GM10248 (cell line): Measurements from ENCODE around the gene MCTP1.

Experiments
- CTCF ChIA-PET: fragments of 300-600 bp; sonication (Branson Sonifier 250); formaldehyde crosslinking; extraction: SDS; loops from one replicate; lab custom pipeline; 2021; ENCODE audit warnings: antibody characterized with exemption; lab: Yijun Ruan, JAX
- POLR2A ChIA-PET: fragments of 350-650 bp; sonication (Branson Sonifier 250); formaldehyde crosslinking; extraction: SDS; loops from one replicate; lab custom pipeline; 2020; ENCODE audit warnings: antibody characterized with exemption; lab: Yijun Ruan, JAX
- DNase-seq: peaks from one replicate; pipeline ENCODE4 v3.0.0; 2012; ENCODE audit errors: extremely low spot score
- TF ChIP-seq, protein P1 (sequence below): IDR thresholded peaks from 2 replicates; pipeline ENCODE4 v1.5.1; 2012; ENCODE audit warnings: mild to moderate bottlenecking, low read depth; ENCODE audit errors: extremely low read depth, missing control alignments, control extremely low read depth

Gene MCTP1

DNA sequence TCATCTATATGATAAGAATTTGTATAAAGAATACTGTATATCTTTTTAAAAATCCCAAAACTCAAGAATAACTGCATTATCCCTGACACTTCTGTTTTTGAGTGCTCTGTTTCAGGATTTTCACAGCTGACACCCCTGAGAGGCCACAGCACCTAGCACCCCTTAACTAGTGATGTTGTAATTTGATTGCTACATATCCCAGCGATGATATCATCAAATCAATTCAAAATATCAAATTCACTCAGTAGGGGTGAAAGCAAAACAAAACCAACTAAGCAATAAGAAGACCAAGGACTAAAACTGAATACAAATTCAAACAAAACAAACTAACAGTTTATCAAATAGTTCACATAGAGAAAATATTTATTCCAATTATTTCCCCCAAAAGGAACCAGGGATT lies 184.3 kb downstream of the MCTP1 start:
- DNase-seq = no peak
- CTCF ChIA-PET = no interaction called here
- POLR2A ChIA-PET = no interaction called here
- TF ChIP-seq, protein P1, sequence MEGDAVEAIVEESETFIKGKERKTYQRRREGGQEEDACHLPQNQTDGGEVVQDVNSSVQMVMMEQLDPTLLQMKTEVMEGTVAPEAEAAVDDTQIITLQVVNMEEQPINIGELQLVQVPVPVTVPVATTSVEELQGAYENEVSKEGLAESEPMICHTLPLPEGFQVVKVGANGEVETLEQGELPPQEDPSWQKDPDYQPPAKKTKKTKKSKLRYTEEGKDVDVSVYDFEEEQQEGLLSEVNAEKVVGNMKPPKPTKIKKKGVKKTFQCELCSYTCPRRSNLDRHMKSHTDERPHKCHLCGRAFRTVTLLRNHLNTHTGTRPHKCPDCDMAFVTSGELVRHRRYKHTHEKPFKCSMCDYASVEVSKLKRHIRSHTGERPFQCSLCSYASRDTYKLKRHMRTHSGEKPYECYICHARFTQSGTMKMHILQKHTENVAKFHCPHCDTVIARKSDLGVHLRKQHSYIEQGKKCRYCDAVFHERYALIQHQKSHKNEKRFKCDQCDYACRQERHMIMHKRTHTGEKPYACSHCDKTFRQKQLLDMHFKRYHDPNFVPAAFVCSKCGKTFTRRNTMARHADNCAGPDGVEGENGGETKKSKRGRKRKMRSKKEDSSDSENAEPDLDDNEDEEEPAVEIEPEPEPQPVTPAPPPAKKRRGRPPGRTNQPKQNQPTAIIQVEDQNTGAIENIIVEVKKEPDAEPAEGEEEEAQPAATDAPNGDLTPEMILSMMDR = no peak

DNA sequence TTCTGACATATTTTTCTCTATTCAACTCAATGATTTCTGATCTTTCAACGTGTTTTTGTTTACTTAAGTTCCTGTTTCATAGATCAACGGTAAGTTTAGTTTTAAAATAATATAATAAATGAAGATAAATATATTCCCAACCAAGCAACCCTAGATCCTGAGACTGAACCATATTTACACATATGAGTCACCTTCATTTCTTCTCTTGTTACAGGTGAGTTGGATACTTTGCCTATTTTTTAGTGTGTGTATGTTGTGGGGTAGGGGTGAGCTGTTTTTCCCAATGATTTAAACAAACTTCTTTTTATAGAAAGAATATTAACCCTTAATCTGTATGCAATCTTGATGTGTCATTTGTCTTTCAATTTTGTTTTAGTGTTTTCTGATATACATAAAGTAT lies 186.9 kb downstream of the MCTP1 start:
- CTCF ChIA-PET = interaction anchor here (0.9 to 2.5 kb wide), 3 partner anchors 10 to 19 kb away, joined by 3 to 9 read pairs (median 3); no protein-coding TSS in a partner anchor

DNA sequence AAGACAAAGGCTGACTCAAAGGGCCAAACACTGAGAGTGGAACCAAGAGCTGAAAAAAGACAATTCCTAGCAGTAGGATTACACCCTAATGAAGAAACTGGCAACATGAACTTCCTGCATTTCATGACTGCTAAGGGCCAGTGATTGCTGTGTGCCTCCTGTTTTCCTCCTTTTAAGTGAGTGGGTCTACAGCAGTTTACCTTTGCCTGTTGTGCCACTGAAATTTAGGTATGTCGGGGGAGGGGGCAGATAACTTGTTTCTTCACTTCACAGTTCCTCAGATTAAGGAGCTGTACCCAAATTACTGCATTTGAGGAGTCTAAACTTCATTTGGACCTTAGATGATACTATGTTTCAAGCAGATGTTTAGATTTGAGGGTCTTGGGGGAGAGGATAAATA lies 191.7 kb downstream of the MCTP1 start:
- POLR2A ChIA-PET = no interaction called here
- TF ChIP-seq, protein P1 = no peak
- DNase-seq = no peak
- CTCF ChIA-PET = interaction anchor here (0.9 to 1.4 kb wide), 3 partner anchors 9 to 33 kb away, joined by 3 to 5 read pairs (median 3); no protein-coding TSS in a partner anchor

More for the DNA sequence above, 186.9 kb downstream of the MCTP1 start:
- no peak for DNase-seq
- TF ChIP-seq, protein P1 = no peak
- POLR2A ChIA-PET = no interaction called here

DNA sequence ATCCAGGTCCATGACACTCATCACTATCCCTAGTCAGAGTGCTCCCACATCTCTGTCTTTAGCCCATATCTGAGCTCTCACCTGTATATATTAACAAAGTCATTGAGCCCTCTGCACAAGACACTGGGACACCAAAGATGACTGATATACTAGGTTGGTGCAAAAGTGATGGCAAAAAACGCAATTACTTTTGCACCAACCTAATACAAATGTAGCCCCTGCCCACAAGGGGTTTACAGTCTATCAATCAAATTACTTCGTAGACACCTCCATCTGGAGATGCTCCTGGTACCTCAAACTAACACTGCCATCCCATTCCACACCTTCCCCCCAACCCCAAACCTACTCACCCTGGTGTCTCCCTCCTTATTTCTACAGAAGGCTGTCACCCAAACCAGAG lies 194.1 kb downstream of the MCTP1 start:
- TF ChIP-seq, protein P1 = no peak
- no peak for DNase-seq
- ChIA-PET CTCF (interaction anchor here (1.0 to 1.5 kb wide), 2 partner anchors 9 to 10 kb away, joined by 3 to 6 read pairs; no protein-coding TSS in a partner anchor), POLR2A (no interaction called here)

DNA sequence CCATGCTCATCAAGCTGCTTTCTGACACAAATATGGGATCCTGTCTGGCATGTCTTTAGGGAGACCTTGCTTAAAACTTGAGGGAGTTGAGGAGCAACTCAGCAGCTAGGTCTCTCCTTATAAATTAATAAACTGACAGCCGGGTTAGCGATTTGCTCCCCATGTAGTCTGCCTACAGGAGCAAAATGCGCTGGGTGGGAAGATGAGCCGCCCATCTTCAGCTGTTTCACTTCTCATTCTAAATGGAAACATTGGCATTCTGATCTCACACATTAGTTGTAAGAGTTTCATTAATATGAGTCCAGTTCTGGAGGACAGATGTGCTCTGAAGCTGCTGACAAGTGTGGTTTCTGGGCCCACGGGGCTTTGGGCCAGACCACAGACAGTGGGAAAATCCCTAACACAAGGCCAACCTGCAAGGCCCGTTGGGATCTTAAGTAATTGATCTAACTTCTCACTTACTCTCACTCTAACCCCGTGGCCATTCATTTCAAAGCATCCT lies 197.0 kb downstream of the MCTP1 start:
- CTCF ChIA-PET = interaction anchor here (0.9 to 1.7 kb wide), 7 partner anchors 10 to 118 kb away, joined by 3 to 5 read pairs (median 4); no protein-coding TSS in a partner anchor
- DNase-seq = peak; percentile 32
- POLR2A ChIA-PET = no interaction called here
- TF ChIP-seq, protein P1 = no peak

DNA sequence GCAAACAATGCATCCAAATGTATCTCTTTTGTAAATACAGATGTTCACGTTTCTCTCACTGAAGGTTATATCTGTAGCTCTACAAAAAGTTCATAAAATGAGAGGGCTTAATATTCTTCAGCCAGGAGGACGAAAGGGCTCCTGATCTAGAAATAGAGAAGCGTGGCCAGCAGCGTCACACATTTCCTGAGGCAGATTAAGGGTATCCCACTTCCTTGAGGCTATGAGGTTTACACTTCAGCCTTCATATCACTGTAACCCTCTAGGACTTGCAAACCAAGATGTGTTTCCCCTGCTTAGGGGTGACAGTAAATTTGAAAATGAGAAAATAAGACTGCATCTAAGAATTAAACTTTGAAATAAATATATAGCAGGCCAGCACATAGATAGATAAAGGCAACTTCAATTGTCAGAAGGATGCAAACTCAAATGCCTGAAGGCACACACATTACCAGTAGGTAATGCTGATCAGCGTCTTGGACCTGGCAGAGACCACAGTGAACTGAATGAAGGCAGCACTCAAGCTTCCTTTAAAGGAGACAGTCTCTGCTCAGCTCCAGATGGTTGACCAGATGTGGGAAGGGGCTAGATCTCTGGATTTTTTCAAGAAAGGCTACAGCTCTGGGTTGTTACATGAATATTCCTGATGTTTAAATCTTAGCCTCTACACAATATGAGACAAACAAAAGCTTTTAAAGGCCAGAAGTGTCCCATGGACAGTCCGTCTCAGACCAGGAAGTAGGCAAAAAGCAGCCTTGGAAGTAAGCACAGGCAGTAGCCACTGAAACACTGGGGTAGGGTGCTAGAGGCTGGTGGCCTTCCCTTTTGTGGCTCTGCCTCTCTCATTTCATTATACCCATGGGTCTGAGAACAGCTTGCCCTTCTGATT lies 197.7 kb downstream of the MCTP1 start:
- ChIA-PET CTCF (interaction anchor here (0.9 to 1.7 kb wide), 8 partner anchors 9 to 118 kb away, joined by 3 to 5 read pairs (median 4); no protein-coding TSS in a partner anchor), POLR2A (no interaction called here)
- DNase-seq = no peak
- TF ChIP-seq, protein P1 = no peak
